ACHN (cell line): ENCODE measurements around the gene TCF12.
A peak's percentile ranks its signal among the peaks of the same experiment; 100 is the strongest.
"Not testable (repeated sequence)": the region's sequence is repeated elsewhere in the genome, so short reads cannot be mapped to it uniquely, and the experiment has no call there.

Experiments
- DNase-seq: peaks from one replicate; pipeline ENCODE4 v3.0.0-alpha.2; 2015
- in situ Hi-C: cut with HindIII; loops from 2 replicates; pipeline ENCODE4 v1.10.0; 2017; ENCODE audit warnings: low sequenced_read_pairs, low pct_ligation_motif_present, low pct_unique_long_range_greater_than_20kb

Gene TCF12

GRCh38 chr15:57094321-57095257, 176.1 kb downstream of the TCF12 start:
- in situ Hi-C loops, result no loop called here
- no peak for DNase-seq

- no peak for DNase-seq
- in situ Hi-C loops, result no loop called here
Measured at GRCh38 chr15:57095896-57096295, 177.5 kb downstream of the TCF12 start.

- no peak for DNase-seq
- in situ Hi-C loops, result no loop called here
Measured at GRCh38 chr15:57097246-57097645, 178.8 kb downstream of the TCF12 start.

GRCh38 chr15:57097919-57098543, 179.6 kb downstream of the TCF12 start:
- in situ Hi-C loops, DNase-seq: not testable (repeated sequence)

- in situ Hi-C loops, result no loop called here
- no peak for DNase-seq
Measured at GRCh38 chr15:57098896-57099295, 180.5 kb downstream of the TCF12 start.

- in situ Hi-C loops, result no loop called here
- DNase-seq, result no peak
Measured at GRCh38 chr15:57100136-57100539, 181.7 kb downstream of the TCF12 start.

- no peak for DNase-seq
- in situ Hi-C loops, result no loop called here
Measured at GRCh38 chr15:57102858-57103257, 184.4 kb downstream of the TCF12 start.

GRCh38 chr15:57108296-57108695, 189.9 kb downstream of the TCF12 start:
- in situ Hi-C loops, result no loop called here
- no peak for DNase-seq

GRCh38 chr15:57109005-57109404, 190.6 kb downstream of the TCF12 start:
- in situ Hi-C loops, result no loop called here
- no peak for DNase-seq

- in situ Hi-C loops, result no loop called here
- no peak for DNase-seq
Measured at GRCh38 chr15:57111002-57111401, 192.6 kb downstream of the TCF12 start.

- in situ Hi-C loops, result no loop called here
- DNase-seq, result no peak
Measured at GRCh38 chr15:57112178-57112577, 193.7 kb downstream of the TCF12 start.

GRCh38 chr15:57114070-57114469, 195.6 kb downstream of the TCF12 start:
- in situ Hi-C loops, result no loop called here
- DNase-seq, result no peak

- in situ Hi-C loops, result no loop called here
- DNase-seq, result peak; percentile 36
Measured at GRCh38 chr15:57118013-57118799, 199.8 kb downstream of the TCF12 start.

GRCh38 chr15:57122080-57122840, 203.8 kb downstream of the TCF12 start:
- no peak for DNase-seq
- in situ Hi-C loops, result no loop called here

- in situ Hi-C loops, result no loop called here
- no peak for DNase-seq
Measured at GRCh38 chr15:57124036-57124435, 205.6 kb downstream of the TCF12 start.

- DNase-seq, result no peak
- in situ Hi-C loops, result no loop called here
Measured at GRCh38 chr15:57129064-57129463, 210.6 kb downstream of the TCF12 start.

- no peak for DNase-seq
- in situ Hi-C loops, result no loop called here
Measured at GRCh38 chr15:57130956-57131355, 212.5 kb downstream of the TCF12 start.

GRCh38 chr15:57133127-57133968, 214.9 kb downstream of the TCF12 start:
- no peak for DNase-seq
- in situ Hi-C loops, result no loop called here
